Stomach (tissue), 4 donors: ENCODE results near the gene DMKN.
"Not testable (repeated sequence)": the region's sequence is repeated elsewhere in the genome, so short reads cannot be mapped to it uniquely, and the experiment has no call there.

Experiments
- EP300 ChIP-seq: sonication (generic); formaldehyde crosslinking; IDR thresholded peaks from one replicate; pipeline ENCODE4 v1.6.1; 2017; ENCODE audit warnings: antibody characterized with exemption
- POLR2A ChIP-seq, 4 donors: fragments of 450-650 bp; IDR thresholded peaks; one replicate each; pipeline ENCODE4 v1.6.1; 2016; ENCODE audit warnings: antibody characterized with exemption in 4 of 4, control low read depth in 2 of 4, mild to moderate bottlenecking in 1 of 4, moderate library complexity in 1 of 4
- POLR2AphosphoS5 ChIP-seq, 3 donors: sonication (generic); formaldehyde crosslinking; IDR thresholded peaks; one replicate each; pipeline ENCODE4 v1.6.1; 2016; ENCODE audit warnings: antibody characterized with exemption in 3 of 3
- TF ChIP-seq, protein P1 (sequence below), 7 experiments: fragments of 450-650 bp in 4 of 7; fragments of 200-600 bp in 3 of 7; sonication (generic) in 3 of 7; IDR thresholded peaks; one replicate each; pipeline ENCODE4 v1.5.1; 2016 to 2019; ENCODE audit warnings: antibody characterized with exemption in 7 of 7, control low read depth in 2 of 7, mild to moderate bottlenecking in 1 of 7

DNA sequence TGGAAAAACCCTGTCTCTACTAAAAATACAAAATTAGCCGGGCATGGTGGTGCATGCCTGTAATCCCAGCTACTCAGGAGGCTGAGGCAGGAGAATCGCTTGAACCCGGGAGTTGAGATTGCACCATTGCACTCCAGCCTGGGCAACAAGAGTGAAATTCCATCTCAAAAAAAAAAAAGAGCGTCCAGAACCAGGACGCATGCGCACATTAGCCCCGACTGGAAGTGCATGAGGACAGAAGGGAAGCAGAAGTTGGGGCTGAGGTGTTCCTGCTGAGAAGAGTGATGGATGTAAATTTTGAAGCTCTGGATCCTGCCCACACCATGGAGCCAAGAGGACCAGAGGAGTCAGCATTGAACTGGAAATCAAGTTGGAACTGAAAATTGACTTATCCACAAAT is 38.9 kb downstream of the DMKN start:
- TF ChIP-seq, protein P1, sequence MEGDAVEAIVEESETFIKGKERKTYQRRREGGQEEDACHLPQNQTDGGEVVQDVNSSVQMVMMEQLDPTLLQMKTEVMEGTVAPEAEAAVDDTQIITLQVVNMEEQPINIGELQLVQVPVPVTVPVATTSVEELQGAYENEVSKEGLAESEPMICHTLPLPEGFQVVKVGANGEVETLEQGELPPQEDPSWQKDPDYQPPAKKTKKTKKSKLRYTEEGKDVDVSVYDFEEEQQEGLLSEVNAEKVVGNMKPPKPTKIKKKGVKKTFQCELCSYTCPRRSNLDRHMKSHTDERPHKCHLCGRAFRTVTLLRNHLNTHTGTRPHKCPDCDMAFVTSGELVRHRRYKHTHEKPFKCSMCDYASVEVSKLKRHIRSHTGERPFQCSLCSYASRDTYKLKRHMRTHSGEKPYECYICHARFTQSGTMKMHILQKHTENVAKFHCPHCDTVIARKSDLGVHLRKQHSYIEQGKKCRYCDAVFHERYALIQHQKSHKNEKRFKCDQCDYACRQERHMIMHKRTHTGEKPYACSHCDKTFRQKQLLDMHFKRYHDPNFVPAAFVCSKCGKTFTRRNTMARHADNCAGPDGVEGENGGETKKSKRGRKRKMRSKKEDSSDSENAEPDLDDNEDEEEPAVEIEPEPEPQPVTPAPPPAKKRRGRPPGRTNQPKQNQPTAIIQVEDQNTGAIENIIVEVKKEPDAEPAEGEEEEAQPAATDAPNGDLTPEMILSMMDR (IDR thresholded peaks at IDR 0.05), result not testable (repeated sequence)
- not testable (repeated sequence) for TF ChIP-seq POLR2AphosphoS5 (IDR thresholded peaks at IDR 0.05); POLR2A (IDR thresholded peaks at IDR 0.05); EP300
